Measurements from ENCODE around the gene UGT2B15.
"Not testable (repeated sequence)": the region's sequence is repeated elsewhere in the genome, so short reads cannot be mapped to it uniquely, and the experiment has no call there.

The UGT2B15 gene

GRCh38 chr4:68655764-68656444 lies 14.5 kb downstream of the UGT2B15 start:
- no peak for DNase-seq

DNA sequence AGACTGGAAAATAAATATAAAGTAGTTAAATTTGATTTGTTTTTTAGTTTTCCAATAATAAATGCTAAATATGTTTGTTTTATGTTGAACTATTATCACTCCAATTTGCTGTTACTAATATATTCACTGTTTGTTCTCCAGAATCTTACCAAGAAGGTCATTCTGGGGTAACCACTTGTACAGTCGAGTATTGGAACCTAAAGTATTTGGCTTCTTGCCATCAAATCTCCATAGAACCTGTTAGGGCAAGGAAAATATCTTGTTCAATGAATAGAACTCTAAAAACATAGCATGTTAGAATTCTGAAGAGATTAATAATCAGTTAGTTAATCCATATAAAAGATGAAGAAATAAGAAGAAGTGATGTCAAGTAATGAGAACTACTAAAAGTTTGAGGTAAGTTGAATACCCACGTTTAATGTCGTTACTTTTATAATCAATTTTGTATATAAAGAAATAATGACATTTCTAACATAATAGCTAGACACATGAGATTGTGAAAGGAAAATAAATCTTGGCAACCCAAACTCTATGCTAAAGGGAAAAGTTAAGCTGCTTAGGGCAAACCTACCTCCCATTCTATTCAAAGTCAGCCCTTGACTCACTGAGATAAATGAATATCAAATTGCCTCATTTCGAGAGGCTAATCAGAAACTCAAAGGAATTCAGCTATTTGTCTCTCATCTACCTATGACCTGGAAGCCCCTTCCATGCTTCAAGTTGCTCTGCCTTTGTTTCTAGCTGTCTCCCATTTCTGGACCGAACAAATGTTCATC lies 15.3 kb downstream of the UGT2B15 start:
- DNase-seq: no peak

GRCh38 chr4:68651932-68652331 lies 18.5 kb downstream of the UGT2B15 start:
- DNase-seq: no peak

GRCh38 chr4:68630371-68630770 lies 40.1 kb downstream of the UGT2B15 start:
- DNase-seq: no peak

DNA sequence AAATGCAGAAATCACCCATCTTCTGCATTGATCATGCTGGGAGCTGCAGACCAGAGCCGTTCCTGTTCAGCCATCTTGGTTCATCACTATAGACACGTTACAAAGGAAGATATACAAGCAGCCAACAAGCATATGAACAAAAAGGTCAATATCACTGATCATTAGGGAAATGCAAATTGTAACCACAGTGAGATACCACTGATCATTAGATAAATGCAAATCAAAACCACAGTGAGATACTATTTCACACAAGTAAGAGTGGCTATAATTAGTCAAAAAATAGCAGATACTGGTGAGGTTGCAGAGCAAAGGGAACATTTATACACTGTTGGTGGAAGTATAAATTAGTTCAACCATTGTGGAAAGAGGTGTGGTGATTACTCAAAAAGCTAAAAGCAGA lies 47.7 kb downstream of the UGT2B15 start:
- not testable (repeated sequence) for DNase-seq

- DNase-seq: no peak
These were observed 53.3 kb downstream of the UGT2B15 start for GRCh38 chr4:68617003-68617698.

- DNase-seq: no peak
These were observed 54.6 kb downstream of the UGT2B15 start for GRCh38 chr4:68615699-68616422.

DNA sequence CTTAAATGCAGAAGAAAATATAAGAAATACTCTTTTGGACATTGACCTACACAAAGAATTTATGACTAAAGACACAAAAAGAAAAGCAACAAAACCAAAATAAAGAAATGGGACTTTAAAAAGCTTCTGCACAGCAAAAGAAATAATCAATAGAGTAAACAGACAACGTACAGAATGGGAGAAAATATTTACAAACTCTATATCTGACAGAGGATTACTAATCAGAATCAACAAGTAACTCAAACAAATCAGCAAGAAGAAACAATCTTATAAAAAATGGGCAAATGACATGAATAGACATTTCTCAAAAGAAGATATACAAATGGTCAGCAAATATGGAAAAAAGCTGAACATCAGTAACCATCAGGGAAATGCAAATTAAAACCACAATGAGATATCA lies 56.7 kb downstream of the UGT2B15 start:
- no peak for DNase-seq

GRCh38 chr4:68606240-68606639 lies 64.2 kb downstream of the UGT2B15 start:
- DNase-seq: no peak

DNA sequence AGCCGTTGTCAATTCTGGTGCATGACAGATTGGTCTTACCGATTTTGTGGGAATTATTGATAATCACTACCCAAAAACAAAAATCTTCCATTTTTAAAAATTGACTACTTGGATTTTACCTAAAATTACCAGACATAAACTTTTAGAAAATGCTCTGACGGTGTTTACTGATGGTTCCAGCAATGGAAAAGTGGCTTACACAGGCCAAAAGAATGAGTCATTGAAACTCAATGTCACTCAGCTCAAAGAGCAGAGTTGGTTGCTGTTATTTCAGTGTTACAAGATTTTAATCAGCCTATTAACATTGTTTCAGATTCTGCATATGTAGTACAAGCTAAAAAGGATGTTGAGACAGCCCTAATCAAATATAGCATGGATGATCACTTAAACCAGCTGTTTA lies 71.3 kb downstream of the UGT2B15 start:
- no peak for DNase-seq

GRCh38 chr4:68597482-68597881 lies 73.0 kb downstream of the UGT2B15 start:
- no peak for DNase-seq

All from NCI-H187 (cell line).